Fibroblast of lung (primary cell): ENCODE results near the gene ARL10.

ENCODE experiments used
- CTCF ChIP-seq, 2 donors: IDR thresholded peaks in 1 of 2; conservative IDR thresholded peaks in 1 of 2; 1 replicate in 1 of 2; 2 replicates in 1 of 2; pipeline ENCODE4 v1.5.1; 2011 to 2012; ENCODE audit warnings: low read length in 2 of 2, control low read depth in 1 of 2, inconsistent platforms in 1 of 2, low read depth in 1 of 2, mild to moderate bottlenecking in 1 of 2
- EZH2 ChIP-seq: IDR thresholded peaks from 2 replicates; pipeline ENCODE4 v1.5.1; 2012; ENCODE audit warnings: low read length, control low read depth, mild to moderate bottlenecking; ENCODE audit errors: missing control alignments

GRCh38 chr5:176397736-176398420 is 32.6 kb downstream of the ARL10 start:
- TF ChIP-seq CTCF (conservative IDR thresholded peaks at IDR 0.05 in 1 of 2, IDR thresholded peaks at IDR 0.05 in 1 of 2; ENCODE audit: low read depth in 1 of 2, low read length in 2 of 2): no peak
- TF ChIP-seq EZH2: no peak
